ENCODE results near the gene IFI35.

- no peak for TF ChIP-seq CTCF (IDR thresholded peaks at IDR 0.05)
- TF ChIP-seq POLR2A (IDR thresholded peaks at IDR 0.05), result no peak
- no peak for TF ChIP-seq EP300 (IDR thresholded peaks at IDR 0.05)
Observed at GRCh38 chr17:43003542-43004172, 2.9 kb upstream of the IFI35 start.
